HG03103 (cell line): ENCODE results near the gene TOX3.

ENCODE experiments used
- ATAC-seq: cut with Tn5 transposase; IDR thresholded peaks from one replicate; pipeline ENCODE4 v1.9.1; 2021; ENCODE audit warnings: low read depth; ENCODE audit not compliant: unreplicated experiment

Gene TOX3

DNA sequence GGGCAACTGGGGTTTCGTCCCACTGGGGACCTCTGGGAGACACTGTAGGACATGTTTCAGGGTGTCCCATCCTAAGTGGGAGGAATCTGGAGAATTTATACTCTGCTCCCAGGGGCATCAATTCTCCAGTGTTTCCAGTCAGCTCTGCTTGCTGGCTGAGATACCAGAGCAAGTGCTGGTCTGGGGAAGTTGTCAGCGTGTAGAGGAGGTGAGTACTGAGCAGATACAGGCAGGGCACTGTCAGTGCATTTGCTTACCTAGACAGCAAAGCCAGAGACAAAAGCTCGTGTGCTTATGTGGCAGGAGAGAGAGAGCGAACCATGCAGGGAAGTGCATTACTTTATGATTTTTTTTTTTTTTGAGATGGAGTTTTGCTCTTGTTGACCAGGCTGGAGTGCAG lies 20.2 kb upstream of the TOX3 start:
- ATAC-seq, result no peak

DNA sequence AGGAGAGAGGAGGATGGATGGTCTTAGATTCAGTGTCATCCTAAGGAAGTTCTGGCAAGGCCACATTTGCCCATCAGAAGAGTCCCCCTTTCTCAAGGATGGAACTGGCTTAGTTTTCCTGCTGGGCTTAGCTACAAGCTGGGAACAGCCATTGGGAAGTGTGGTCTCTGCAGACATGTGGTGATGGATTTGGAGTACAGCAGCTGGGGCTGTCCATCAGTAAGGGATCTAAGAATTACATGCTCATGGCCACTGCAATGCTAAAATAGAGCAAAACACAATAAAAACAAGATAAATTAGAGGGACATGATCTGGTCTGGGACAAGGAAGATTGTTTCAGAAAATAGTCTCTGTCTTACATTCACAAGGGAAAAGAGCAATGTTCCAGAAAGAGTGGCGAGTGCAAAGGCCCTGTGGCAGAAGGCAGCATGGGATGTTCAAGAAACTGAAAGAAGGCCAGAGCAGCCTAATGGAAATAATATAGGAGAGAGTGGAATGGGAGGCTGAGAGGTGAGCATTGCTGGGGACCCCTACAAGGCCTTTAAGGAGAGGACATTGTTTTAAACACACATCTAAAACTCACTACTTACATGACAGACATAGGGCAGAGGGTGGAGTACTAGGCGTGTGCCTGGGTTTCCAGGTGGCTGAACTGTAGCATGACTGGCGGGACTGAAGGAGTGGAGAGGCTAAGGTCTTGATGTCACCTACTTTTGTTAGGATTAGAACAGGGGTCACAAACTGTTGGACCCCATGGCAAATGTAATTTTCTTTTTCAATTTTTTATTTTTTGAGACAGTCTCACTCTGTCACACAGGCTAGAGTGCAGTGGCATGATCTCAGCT lies 17.0 kb upstream of the TOX3 start:
- ATAC-seq, result no peak

DNA sequence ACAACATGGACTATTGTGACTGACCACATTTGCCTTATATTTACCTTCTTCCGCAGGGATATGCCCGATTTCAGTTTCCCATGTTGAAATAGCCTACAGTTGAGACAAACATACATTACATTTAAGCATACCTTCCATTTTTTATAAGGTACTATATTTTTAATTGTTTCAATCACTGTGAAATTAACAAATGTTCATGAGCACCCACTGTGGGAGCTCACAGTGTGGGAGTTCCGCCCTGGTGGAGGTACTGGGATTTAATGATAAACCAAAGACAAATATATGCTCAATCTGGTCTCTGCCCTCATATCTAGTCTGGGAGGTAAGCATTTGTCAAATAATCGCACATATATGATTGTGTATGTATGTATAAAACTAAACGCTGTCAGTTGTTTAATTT lies 15.8 kb upstream of the TOX3 start:
- no peak for ATAC-seq

DNA sequence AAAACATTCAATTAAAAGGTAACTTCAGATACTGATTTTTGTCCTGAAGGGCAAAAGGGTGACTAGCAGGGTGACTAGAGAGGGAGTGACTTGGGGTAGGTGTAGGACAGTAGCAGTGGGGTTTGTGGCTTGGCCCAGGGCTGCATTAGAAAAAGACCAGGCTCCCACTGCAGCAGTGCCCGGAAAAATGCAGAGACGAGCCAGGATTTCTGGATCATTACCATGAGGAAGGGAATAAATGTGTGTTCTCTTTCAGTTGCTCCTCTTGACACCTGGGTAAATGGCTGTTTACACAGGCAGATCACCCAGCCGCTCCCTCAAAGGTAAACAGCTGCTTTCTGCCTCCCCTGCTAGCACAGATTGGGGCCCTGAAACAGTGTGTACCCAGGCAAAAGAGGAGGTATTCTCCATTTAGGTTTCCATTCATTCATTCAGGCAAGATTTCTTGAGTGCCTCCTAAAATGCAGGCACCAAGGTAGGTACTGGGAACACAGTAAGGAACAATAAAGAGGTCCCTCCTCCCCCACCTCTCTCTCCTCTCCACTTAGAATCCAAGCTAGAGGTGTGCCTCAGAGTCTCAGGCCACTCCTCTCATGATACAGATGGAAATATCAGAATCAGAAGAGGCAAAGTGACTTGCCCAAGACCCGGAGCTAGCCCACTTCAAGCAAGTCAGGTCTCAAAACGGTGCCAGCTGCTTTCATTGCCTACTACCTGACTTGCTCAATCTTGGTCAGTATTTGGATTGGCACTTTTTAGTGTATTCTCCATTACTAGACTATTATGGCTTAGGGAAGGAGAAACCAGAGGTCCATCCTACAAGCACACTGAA lies 15.2 kb upstream of the TOX3 start:
- no peak for ATAC-seq

DNA sequence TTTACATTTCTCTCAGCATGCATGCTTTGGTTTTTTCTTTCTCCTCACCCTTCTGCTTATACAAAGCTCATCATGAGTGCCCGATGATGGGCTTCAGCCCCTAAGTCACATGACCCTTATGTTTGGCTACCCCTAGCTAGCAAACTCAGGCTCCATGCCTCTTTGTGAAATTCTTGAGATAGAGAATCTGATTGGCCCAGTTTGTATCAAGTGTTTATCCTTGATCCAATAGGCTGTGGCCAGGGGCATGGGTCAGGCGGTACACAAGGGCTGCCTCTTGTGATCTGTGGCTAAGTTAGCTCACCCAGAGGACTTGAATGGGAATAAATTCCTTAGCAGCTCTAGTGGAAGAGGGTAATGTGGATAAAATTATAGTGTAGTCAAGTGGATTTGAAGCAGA lies 11.5 kb upstream of the TOX3 start:
- ATAC-seq, result no peak

DNA sequence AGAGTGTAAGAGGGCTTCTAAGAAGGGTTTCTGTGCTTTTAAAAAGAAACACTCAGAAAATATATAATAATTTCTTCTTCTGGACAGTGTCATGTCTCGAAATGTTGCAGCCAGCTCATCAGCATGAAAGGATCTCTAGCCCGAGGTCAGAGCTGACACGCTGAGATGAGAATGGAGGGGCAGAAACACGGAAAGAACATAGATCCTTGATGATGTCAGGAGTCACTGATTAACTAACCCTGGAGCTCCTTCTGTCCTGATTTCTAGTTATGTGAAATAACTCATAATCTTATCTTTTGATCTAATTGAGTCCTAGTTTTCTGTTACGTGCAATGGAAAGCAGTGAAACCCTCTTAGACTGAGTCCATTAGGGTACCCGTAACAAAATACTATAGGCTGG lies 10.3 kb upstream of the TOX3 start:
- no peak for ATAC-seq

DNA sequence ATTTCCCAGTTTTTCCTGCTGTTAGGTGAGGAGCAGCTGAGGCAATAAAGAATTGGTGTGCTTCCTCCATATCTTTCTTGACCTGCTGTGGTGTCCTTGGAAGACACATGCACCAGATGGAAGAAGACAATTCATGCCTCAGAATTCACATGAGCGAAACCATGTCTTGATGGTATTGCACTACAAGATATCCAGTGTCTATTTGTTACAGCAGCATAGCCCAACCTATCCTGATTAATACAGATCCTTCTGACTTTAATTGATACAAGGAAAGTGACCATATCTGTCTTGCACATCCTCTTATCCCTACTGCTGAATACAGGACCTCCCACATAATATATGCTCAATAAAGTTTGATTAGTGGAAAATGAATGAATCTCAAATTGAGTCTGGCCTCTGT lies 9.1 kb upstream of the TOX3 start:
- ATAC-seq, result no peak

DNA sequence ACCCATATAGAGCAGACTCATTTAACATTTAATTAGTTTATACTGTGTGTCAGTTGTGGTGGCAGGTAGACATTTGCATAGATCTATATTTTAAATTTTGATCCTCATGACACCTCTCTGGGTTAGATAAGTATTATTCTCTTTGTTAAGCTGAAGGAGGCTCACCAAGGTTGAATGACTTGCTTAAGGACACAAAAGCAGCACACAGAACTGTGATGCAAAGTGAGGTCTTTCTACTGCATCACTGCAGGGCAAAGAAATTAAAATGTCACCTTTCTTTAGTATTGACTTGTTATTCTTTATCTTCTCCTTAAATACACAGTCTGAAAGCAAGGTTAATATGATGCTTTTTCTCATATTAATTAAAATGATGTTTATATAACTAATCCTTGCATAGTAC lies 8.6 kb upstream of the TOX3 start:
- ATAC-seq, result no peak

DNA sequence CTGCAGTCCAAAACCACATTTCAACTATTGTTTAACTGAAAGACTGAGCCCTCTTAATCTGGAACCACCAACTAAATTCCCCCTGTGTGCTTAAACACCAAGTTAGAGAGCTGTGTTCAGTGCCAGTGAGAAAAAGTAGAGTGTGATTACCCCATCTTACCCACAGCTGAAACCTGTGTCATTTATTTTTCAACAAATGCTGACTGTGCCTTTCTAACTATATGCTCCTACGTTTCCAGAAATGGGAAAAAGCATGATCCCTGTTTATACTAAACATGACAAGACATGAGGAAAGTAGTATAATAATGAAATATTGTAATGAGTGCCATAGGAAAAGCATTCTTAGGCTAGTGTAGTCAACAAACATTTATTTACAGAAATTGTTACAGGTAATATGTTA lies 7.4 kb upstream of the TOX3 start:
- ATAC-seq, result no peak

DNA sequence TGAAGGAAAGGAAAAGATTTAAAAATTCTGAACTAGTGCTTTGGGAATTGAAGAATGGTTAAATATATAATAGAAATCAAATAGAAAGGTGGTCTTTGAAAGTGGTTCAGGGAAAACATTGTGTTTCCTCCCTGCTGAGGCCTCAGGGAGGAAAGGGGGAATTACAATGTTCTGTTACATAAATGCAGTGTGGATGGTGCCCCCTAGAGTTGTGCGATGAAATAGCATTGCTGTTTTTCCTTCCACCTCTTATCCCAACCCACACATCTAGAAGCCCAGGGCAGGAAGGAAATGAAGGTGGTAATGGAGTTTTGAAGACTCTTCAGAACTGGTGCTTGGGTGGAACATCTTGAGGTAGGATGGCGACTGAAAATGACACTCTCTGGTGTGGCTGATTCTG lies 6.4 kb upstream of the TOX3 start:
- no peak for ATAC-seq

DNA sequence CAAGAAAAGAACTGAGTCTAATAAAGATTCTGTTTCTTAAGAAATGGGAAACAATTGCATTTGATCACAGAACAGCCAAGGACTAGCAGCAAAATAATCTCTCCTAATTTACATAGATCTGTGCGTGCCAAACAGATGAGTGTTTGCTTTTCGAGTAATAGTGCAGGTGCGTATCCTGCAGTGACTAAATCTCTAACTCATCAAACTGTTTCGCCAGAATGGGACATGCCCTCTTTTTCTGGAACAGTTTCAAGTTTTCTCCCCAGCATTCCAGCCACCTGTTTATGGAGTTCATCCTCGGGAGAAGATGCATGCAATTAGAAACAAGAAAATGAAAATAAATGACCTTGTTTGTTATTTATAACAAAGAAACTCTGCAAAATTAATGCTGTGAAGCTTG lies 5.7 kb upstream of the TOX3 start:
- no peak for ATAC-seq

DNA sequence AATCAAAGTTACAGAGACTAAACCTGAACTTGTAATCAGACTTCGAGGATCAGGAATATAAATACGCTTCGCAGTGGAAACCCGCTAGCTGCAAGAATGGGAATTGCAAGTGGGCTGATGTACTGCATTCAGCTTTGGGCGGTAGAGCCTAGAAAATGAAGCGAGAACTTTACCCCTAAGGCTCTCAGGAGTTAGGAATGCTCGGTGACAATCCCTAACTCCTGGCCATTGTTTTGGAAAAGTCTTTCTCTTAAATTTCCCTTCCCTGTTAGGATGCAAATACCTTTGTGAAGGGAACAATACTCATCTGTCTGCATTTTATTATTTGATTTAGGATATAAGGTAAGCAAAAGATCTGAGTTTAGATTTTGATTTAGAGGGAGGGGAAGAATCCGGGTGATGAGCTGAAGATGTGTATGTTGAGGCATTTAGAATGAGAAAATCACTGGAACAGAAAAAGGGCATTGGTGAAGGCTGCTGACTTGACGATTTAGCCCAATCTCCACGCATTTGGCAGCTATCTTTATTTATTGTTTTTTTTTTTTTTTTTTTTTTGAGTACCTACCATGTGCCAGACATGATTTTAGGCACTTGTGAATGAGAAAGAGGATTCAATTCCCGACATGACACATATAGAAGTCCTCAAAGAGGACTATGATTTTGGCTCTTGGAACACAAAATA lies 2.2 kb upstream of the TOX3 start:
- no peak for ATAC-seq

DNA sequence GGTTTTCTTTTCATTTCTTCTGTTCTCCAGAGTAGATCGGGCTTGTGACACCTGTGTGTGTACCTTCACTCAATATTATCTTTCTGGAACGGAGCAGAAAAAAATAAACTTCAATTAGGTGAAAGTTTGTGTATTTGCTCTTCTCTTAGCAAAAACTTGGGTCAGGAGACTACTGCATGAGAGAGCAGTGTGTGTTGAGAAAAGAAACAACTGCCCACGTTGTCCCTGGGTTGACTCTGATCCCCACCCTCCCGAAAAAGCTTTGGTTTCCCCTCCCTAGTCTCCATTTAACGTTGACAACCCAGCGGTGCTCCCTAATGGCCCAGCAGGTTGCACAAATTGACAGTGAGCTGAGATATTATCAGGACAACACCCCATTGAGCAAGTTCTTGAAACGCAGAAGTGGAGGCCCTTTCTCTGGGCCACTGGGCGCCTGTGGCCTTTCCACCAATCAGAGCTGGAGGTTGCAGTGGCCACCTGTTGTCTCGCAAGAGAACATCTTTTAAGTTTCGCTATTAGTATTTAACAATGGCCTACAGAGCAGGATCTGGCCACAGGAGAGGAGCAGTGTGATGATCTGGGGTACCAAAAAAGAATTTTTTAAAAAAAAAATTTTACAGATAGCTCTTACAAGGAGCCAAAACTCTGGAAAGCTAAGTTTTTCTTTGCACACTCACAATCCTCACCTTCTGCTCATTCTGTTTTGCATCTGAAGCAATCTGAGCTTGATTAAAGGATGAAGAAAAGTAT lies 1.5 kb upstream of the TOX3 start:
- no peak for ATAC-seq

DNA sequence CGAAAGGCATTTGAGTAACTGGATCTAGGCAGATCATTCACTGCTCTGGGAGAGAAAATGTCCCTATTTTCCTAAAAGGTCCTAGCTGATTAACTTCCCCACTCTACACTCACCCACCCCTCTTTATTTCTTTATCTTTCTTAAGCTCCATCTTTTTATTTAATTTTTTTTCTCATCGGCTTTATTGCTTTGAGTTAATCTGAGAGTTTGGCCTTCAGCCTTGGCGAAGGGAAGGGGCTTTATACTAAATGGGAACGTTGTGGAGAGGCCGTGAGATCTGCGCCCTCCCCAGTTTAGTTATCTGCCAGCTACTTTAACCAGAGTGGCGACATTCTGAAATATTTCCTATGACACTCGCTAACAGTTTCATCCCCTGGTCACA lies 882 bp upstream of the TOX3 start:
- ATAC-seq, result no peak

DNA sequence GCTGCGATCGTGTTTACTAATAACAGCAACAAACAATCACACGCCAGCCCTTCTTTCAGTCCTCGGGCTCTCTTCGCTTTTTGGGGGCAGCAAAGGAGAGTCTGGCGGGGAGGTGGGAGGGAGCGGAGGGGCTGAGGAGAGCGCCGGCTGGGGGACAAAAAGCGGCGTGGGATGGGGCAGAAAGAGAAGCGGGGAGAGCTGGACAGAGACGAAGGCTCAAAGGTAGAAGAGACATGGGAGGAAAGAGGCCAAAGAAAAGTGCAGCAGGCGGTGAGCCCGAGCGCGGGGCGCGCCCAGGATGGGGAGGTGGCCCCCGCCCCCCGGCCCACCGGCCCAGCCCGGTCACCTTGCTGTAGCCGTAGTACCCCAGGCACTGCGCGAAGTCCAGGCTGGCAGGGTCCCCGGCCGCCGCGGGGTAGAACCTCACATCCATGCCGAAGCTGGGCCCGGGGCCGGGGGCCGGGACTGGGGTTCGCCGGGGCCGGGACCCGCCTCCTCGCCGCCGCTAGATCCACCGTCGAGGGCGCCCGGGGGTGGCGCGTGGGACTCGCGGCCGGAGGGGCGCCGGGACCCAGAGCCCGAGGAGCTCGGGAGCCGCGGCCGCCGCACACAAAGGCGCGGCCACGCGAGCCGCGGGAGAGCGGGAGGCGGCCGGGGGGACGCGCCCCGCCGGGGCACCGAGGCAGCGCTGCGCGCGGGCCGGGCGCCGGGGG lies 496 bp downstream of the TOX3 start:
- ATAC-seq, result no peak

DNA sequence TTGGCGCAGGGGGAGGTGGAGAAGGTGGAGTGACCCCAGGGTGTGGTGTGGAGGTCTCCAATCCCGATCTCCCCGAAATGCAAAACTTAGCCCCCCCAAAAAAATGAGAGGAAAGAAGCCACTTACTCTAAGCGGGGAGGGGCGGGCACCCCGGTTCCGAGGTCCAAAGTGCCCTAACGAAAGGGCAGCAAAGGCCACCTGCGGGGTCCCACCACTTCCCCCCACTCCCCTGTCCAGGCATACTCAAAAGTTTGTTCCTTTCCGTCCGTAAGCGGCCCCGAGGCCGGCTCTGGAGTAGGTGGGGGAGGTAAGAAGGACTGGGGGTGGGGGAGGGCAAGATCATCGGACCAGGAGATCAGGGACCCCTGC lies 1.1 kb downstream of the TOX3 start:
- no peak for ATAC-seq

DNA sequence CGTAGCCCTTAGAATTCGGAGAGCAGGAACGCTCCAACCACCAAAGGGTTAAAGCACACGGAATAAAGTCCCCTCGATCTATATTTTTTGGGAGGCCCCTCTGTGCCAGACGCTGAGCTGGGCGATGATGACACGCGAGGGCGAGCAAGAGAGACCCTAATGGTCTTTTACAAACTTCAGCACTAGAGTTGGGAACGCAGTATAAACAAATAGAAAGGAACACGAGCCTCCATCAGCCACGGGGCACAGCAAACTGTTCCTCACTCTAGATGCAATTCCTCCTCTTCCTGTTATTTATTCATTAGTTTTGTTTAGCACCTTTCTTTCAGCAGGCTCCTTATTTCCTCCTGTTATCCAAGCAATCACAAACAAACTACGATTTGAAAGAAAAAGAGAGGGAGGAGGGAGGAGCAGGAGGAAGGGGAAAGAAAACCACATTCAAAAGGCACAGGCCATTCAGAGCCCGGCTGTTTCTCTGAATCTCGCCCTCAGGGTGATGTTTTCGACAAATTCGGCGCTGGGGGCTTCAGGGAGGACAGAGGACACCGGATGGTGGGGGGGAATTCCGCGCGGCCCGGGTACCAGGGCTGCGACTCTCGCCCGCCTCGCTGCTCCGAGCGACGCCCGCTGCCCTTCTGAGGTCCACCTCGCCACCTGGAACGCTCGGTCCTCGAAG lies 1.6 kb downstream of the TOX3 start:
- no peak for ATAC-seq

DNA sequence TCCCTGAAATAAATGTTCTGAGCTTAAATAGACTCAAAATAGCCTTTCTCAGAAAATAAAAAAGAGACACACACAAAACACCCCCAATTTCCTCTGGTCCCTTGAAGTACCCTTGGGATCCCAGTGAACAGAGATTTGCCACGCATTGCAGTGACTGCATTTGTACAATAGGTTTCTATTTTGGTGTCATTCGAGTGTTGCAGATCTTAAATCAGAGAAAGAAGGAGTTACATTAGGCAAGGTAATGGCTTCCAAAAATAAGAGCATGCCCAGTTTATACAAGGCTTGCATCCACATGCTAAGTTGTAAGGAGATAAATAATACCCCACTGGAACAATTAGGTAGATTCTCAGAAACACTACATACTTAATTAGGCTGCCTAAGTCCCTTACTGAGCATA lies 2.2 kb downstream of the TOX3 start:
- ATAC-seq, result no peak

DNA sequence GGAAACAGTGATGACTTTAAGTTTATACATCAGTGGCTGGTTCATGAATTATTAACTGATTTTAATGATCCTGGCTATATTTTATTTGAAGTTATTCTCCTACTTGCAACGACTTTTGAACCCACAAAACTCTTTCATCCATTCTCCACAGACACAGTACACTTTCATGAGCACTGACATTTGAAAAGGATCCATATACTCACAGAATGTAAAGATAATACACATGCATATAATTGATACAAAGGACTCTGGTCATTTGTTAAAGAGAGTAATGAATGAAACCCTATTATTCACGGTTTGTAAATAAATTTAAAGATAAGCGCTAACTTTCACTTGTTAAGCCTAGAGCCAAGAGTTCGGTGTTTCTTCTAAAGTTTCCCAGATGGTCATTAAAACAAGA lies 3.3 kb downstream of the TOX3 start:
- no peak for ATAC-seq

DNA sequence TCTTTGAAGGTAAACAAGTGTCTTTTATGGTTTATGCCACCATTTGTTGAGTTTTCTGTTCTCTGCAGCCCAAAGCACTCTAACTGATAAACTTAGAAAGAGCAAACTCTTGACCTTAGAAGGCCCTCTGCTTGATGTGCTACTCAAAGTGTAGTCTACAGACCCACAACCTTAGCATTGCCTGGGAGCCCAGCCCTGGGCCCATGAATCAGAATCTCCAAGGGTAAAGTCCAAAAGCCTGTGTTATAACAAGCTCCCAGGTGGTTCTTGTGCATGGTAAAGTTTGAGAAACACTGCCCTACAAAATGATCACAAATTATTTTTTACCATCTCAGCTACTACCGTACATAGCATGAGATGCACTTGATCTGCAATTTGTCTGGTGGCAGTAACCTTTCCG lies 6.0 kb downstream of the TOX3 start:
- no peak for ATAC-seq
